ENCODE results near the gene ASAH2. TPM values are rescaled to one million over a fixed set of nuclear protein-coding genes. Genes with fewer than 3 reads are reported as not detected.
"Not testable (repeated sequence)": the region's sequence is repeated elsewhere in the genome, so short reads cannot be mapped to it uniquely, and the experiment has no call there.

The ASAH2 gene
- total and polyA plus RNA-seq, 2 of the 8 experiments (the other 6 are each of a cell fraction or from before 2014, with no cell fraction given): 1.2 to 3.1 TPM

- TF ChIP-seq ATF2 (IDR thresholded peaks at IDR 0.05; ENCODE audit: low read length): no peak
- no peak for TF ChIP-seq EGR1 (IDR thresholded peaks at IDR 0.05; ENCODE audit: borderline replicate concordance, low read depth, low read length)
Measured at GRCh38 chr10:50242777-50243176, 8.5 kb downstream of the ASAH2 start (continued).

- H2BK120ac ChIP-seq (replicated peaks; ENCODE audit: low read depth, low read length); H3K36me3 ChIP-seq (ENCODE audit: control insufficient read depth in 2 of 4, insufficient read depth in 4 of 4, low read length in 3 of 4); DNase-seq (ENCODE audit: low read depth in 1 of 2, low spot score in 2 of 2); H2AK5ac ChIP-seq (ENCODE audit: low read depth, low read length); FAIRE-seq; H4K8ac ChIP-seq (ENCODE audit: extremely low read depth, insufficient read depth, low read length); H3K23me2 ChIP-seq (ENCODE audit: low read depth, low read length); H3K27me3 ChIP-seq (replicated peaks in 1 of 4; ENCODE audit: control insufficient read depth in 3 of 4, extremely low read depth in 1 of 4, insufficient read depth in 3 of 4, low read length in 3 of 4); H3K4ac ChIP-seq (replicated peaks; ENCODE audit: insufficient read length, low read depth, low read length); H4K20me1 ChIP-seq (replicated peaks in 1 of 2; ENCODE audit: control insufficient read depth in 1 of 2, insufficient read depth in 2 of 2, low read length in 2 of 2); H3K79me2 ChIP-seq (ENCODE audit: control insufficient read depth in 1 of 2, insufficient read depth in 2 of 2, low read length in 2 of 2); POLR2A ChIA-PET (ENCODE audit: partially characterized antibody); H3K56ac ChIP-seq (replicated peaks; ENCODE audit: insufficient read length, low read depth, low read length); H2AFZ ChIP-seq (ENCODE audit: low read length); H4K5ac ChIP-seq (ENCODE audit: insufficient read length, low read depth, low read length); H2BK15ac ChIP-seq (ENCODE audit: low read length); H2BK12ac ChIP-seq (ENCODE audit: low read depth, low read length); H3K79me1 ChIP-seq (ENCODE audit: low read depth, low read length); H4K91ac ChIP-seq (replicated peaks; ENCODE audit: insufficient read length, low read length); H3K4me1 ChIP-seq (replicated peaks in 1 of 4; ENCODE audit: control insufficient read depth in 3 of 4, insufficient read depth in 4 of 4, low read length in 3 of 4); H3K23ac ChIP-seq (ENCODE audit: insufficient read length); H3K9ac ChIP-seq (replicated peaks in 1 of 4; ENCODE audit: extremely low read depth in 1 of 4, low read depth in 3 of 4, low read length in 3 of 4); H3K27ac ChIP-seq (ENCODE audit: low read depth, low read length); H3K9me3 ChIP-seq (ENCODE audit: insufficient read depth in 2 of 2, low read depth in 1 of 2, low read length in 1 of 2); H3K18ac ChIP-seq (ENCODE audit: extremely low read depth, low read length); H3K4me3 ChIP-seq (ENCODE audit: extremely low read depth in 1 of 4, insufficient read depth in 2 of 4, low read depth in 3 of 4, low read length in 4 of 4); H2BK5ac ChIP-seq (ENCODE audit: low read depth, low read length); H3K4me2 ChIP-seq (ENCODE audit: insufficient read depth in 1 of 2, low read depth in 2 of 2, low read length in 2 of 2); H3K14ac ChIP-seq (ENCODE audit: insufficient read length); H2BK20ac ChIP-seq (ENCODE audit: low read length): not testable (repeated sequence)
- WGBS, 2 experiments (ENCODE audit: extremely low coverage in 1 of 2, insufficient coverage in 1 of 2, insufficient read length in 1 of 2, insufficient replicate concordance in 2 of 2, low coverage in 1 of 2, low lambda C conversion rate in 2 of 2, missing lambda C conversion rate in 1 of 2): 95% methylated on average over 1 of the region's 1 CpG; no CpG with 5 or more reads in 1 of the 2 experiments
- CTCF ChIA-PET (ENCODE audit: partially characterized antibody): interaction anchor here (1.0 to 1.4 kb wide), 2 partner anchors 32 to 34 kb away, joined by 3 to 4 read pairs; no protein-coding TSS in a partner anchor
Measured at GRCh38 chr10:50241478-50241877, 9.8 kb downstream of the ASAH2 start.
